GM19328 (cell line): Measurements from ENCODE around the gene GSG1.
"Not testable (repeated sequence)": the region's sequence is repeated elsewhere in the genome, so short reads cannot be mapped to it uniquely, and the experiment has no call there.

Source experiments
- ATAC-seq: cut with Tn5 transposase; IDR thresholded peaks from one replicate; pipeline ENCODE4 v1.9.1; 2021; ENCODE audit warnings: mild to moderate bottlenecking, moderate library complexity; ENCODE audit not compliant: unreplicated experiment

Gene GSG1

DNA sequence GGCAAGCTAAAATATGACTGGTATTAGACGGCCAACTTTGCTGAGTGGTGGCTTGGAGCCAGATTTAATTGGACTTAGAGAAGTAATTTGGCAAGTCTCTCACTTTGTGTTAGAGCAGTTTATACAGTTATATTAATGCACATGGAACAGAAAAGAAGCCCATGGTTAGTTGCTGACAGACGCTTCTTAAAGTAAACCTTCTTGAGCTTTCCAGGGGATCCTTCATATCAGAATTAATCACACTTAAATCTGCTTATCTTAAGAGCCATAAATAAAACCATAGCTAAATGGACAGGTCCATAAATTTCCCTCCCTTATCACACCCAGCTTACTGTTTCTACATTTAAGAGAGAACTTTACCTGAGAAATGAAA, 9.6 kb downstream of the GSG1 start:
- no peak for ATAC-seq

DNA sequence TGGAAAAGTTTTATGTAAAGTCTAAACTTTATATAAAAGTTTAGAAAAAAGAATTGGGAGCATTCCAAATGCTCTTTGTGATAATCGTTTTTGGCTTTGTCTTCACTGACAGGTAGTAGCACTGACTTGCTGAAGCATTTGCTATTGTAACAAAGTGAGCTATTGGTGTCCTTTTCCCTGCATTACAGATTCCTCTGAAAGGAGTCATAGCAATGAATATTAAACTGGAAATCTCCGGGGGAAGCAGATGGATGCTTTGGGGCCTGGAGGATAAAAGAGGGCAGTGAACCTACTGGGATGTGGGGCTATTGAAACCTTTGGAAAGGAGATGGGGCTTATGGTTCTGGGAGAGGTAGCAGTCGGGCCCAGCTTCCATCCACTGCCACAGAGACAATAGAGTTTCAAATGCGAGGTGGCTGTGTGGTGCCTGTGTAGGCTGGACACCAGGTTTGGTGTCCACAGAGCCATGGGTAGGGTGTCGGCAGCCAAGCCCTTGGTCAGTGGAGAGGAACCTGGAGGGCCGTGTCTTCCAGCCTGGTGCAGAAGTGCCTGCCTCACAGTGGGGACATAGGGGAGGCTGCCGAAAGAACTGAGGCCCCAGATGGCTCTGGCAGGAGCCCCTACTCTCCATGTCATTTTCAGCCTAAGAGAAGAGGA, 10.1 kb downstream of the GSG1 start:
- ATAC-seq: no peak

DNA sequence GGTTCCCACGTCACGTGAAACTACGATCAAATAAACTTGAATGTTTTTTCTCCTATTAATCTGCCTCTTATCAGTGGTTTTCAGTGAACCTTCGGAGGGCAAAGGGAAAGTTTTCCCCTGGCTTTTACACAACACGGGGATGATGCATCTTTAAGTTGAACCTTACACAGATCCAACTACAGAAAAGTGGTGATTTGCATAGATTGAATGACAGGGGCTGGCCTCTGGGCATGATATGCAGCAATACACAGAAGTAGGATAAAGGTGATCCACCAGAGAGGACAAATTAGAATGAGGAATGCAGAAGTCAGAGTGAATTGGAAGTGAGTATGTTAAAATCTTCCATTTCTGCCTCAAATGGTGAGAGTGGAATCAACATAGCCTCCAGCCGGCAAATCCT, 11.6 kb downstream of the GSG1 start:
- ATAC-seq: no peak

DNA sequence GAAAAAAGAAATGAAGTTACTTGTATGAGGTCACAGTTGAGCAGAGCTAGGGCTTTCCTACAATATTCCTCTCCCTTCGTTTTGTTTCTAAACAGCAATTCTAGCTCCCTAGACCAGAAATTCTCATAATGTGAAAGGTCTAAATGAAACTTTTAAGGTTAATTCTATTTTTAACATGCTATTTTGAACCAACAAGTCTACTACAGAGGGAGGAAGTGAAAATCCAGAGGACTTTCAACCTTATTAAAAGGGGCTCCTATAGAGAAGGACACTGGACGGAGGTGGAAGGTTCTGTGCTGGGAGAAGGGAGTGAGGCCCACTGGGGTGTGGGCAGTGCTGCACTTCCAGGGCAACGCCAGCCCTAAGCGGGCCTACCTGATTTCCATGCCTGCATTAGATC, 13.4 kb downstream of the GSG1 start:
- ATAC-seq: no peak

DNA sequence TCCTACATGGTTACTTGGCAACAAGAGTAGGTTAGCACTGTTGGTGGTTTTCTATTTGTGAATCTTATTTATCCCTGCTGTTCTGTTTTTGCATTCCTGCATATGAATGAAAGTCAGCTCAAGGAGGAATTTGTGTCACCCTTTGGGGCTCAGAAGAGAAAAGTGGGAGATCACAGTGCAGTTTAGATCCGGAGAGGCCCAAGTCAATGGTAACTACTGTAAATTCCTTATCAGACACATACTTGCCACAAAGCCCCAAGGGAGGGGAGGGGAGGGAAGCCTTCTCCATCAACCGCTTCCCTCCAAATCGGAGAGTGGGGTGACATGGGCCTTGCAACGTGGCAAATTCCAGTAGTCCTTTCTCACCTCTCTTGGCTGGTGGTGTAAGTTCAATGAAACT, 15.0 kb downstream of the GSG1 start:
- no peak for ATAC-seq

DNA sequence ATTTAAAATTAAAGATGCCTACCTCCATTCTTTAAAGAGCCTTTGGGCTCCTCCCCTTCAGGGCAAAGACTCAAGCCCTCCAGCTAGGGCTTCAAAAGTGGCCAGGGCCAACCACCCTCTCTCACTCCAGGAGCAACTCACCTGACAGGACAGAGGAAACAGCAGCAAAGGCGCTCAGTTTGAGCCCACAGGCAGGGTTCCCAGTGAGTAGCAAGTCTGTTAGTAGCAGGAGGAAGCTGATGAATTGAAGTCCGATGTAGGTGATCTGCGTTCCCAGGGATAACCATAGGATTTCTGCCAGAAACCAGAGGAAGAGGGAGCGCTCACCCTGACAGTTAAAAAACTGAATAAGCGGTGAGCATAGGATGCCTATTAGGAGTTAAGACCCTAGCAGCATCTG, 15.7 kb downstream of the GSG1 start:
- ATAC-seq: no peak

DNA sequence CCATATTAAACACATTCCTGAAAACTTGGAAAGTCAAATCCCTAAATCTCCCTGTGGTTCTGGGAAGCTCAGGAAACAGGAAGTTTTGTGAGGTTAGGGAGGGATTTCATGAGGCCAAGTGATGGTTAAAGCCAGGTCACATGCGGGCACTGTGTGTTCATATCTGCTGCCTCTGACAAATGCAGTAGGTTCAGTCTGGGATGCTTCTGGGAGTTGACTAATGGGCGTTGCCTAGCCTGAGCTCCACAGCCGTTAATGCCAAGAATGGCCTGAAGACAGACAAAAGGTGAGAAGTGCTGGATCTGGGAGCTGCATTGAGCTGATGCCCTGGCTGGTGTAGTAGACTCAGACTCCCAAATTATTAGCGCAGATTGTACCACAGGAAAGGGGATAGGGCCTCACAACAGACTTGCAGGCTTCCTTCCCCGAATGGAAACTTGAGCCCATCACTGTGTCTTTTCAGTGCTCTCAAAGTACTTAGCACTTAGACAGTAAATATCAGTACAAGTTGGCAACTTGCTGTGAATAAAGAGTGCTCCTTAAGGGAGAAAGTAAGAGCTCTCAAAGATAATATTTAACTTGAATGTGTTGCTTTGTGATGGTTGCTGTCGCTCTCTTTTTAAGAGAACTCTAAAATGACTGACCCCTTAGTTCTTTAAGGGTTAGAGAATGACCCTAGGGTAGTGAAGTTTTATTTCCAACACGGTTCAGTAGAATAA, 17.3 kb downstream of the GSG1 start:
- ATAC-seq: no peak

DNA sequence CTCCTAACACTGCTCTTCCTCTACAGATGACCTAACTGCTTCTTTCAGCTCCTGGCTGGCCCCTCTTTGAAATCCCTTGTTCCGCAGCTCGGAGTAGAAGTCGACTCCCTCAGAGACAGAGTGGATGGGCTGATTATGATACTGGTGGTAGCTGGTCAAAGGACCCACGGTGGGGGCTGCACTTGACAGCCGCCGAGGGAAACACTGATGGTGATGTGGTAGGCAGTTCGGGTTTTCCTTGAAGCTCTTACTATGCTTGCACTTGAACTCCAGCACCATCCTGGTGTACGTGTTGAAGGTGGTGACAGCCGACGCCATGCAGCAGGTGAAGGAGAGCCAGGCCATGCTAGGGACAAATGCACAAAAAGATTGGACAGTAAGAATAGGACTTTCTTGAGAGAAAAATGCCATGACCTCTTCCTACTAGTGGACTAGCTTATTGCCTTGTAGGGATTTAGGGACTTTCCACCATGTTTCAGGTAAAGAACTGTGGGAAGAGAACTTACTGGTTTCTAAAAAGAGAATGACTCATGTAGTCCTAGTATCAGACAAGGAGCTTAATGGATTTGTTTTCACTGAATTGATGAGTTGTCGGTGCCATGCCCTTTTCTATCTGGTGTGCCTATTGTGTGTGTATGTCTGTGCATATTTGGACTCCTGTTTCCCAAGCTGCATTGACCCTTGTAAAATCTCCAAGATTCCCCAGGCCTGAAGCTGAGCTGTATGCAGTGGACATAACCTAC, 18.4 kb downstream of the GSG1 start:
- ATAC-seq: no peak

DNA sequence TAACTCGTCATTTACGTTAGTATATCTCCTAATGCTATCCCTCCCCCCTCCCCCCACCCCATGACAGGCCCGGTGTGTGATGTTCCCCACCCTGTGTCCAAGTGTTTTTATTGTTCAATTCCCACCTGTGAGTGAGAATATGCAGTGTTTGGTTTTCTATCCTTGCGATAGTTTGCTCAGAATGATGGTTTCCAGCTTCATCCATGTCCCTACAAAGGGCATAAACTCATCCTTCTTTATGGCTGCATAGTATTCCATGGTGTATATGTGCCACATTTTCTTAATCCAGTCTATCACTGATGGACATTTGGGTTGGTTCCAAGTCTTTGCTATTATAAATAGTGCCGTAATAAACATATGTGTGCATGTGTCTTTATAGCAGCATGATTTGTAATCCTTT, 19.8 kb downstream of the GSG1 start:
- not testable (repeated sequence) for ATAC-seq

DNA sequence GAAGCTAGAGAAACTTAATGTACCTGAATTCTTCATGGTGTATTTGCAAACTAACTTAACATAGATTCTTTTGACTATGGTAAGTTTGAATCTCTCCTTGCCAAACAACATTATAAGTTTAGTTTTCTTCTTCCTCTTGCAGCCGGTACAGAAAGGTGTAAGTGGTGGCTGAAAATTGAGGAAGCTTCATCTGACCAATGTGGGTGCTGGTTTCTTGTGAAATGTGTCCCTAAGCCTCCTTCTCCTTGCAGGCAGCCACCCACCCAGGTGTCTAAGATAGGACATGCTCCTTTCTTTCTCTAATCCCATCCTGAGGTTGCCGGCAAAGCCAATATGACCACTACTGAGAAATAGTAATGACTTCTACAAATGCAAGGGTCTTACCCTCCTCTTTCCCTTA, 20.6 kb downstream of the GSG1 start:
- ATAC-seq: no peak

DNA sequence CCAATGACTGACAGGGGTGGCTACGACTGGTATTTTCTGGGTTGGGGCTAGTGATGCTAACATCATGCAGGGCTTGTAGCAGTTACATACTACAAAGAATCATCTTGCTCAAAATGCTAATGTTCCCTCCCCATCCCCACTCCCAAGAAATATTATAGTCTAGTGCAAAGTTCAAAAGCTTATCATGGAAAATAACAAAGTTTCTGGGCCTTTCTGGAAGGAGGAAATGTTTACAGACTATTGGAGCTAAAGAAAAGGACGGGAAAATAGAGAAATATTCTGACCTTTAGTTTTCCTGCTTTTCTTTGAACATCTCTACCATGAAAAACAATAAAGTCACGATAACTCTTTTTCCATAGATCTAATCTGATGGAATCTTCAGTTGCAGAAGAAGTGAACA, 23.2 kb downstream of the GSG1 start:
- ATAC-seq: no peak

DNA sequence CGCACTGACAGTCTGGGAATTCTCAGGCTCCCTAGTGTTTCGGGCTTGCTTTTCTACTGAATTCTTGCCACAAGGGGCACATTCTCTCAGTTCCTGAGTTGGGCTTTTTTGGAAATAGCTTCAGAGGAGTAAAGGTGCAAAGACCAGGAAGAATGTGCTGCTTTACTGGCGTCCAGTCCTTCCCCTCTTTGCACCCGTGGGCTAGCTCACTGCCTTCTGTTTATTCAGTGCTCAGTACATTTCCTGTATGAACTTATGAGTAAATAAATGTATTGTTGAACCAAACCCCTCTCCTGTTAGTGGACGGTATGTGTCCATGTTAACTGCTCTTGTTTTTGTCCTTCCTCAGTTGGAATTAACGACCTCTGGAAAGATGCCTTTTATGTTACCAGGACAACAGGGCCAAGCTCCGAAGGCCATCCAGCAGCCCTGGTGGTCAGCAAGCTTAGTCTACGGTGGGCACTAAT, 24.0 kb downstream of the GSG1 start:
- ATAC-seq: no peak

DNA sequence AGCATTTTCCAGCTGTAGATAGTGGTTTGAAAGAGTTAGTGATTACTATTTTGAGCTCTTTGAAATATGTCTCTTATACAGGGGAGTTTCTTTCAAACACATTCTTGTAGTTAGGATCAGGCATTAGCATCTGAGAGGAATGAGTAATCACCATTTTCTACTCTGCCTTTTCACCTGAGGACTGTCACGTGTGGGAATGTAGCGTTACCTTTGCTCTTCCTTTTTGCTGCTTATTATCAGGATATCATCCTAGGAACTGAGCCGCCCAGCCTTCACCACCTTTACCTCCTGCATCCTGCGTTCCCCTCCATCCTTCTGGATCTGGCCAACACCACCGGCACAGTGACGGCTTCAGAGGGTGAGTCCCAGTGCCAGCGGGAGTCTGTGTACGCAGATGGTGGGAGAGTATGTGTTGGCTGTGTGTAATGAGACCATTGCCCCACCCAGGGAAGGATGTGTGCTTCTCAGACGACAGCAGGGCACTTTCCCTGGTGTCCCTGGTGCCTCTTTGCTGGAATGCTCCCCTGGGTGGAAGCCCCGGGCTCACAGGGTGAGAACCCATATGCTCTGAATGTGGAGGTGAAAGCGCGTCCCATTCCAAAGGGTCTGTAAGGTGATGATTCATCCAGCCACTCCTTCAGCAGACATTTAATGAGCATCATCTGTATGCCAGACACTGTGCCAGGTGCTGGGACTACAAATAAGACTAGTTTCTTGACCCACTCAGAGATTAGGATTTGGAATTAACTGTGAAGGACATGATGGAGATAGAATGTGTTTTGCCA, 27.5 kb downstream of the GSG1 start:
- no peak for ATAC-seq

DNA sequence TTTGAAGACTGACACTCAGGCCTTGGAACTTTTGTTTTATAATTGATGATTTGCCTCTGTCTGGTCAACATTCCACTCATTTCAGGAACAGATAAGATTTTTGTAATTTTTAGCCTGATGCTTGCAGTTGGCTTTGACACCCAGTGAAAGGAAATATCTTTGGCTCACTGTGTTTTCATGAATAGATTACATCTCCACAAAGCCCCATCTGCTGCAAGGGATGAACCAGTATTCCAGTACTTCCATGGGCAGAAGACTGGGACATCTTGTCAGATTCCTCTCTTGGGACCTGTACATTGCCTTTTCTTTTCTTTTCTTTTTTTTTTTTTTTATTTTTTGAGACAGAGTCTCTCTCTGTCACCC, 28.4 kb downstream of the GSG1 start:
- no peak for ATAC-seq

DNA sequence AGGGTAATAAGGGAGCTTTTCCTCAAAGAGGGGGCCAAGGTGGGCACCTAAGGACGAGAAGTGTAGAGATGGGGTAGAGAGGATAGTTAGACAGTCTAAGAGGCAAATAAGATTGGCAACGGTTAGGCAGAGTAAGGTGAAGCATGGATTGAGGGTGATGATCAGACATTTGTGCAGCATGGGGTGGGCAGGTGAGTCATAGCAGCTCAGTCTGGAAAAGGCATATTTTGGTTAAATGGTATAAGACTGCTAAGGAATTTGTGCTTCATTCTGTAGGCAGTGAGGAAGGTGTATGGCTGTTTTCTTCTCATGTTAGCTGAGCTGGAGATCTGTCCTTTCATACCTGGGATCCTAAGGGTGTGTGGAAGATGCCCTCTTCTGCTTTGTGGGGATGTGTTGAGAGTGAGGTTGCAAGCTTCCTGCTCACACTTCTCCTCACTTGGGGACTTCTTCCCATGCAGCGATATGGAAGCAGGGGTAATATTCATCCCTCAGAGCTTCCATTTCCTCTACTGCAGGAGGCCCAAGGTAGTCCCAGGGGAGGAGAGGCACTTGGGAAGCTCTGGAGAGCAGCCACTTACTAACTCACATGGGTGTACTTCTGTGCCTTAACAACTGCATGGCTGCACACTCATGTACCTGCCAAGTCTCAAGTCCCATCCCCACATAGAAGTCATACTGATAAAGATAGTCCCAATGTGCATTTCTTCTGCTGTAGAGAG, 28.9 kb downstream of the GSG1 start:
- ATAC-seq: no peak

DNA sequence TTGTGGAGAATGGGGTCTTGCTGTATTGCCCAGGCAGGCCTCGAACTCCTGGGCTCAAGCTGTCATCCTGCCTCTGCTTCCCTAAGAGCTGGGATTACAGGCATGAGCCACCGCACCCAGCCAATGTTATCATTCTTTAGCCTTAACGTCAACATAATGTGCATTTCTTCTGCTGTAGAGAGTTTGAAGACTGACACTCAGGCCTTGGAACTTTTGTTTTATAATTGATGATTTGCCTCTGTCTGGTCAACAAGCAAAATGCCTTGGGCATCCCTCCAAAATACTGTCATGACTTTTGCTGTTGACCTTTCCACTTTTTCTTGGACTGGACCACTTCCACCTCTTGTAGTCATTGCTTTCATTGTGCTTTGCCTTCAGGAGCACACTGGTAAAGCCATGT, 30.3 kb downstream of the GSG1 start:
- no peak for ATAC-seq

DNA sequence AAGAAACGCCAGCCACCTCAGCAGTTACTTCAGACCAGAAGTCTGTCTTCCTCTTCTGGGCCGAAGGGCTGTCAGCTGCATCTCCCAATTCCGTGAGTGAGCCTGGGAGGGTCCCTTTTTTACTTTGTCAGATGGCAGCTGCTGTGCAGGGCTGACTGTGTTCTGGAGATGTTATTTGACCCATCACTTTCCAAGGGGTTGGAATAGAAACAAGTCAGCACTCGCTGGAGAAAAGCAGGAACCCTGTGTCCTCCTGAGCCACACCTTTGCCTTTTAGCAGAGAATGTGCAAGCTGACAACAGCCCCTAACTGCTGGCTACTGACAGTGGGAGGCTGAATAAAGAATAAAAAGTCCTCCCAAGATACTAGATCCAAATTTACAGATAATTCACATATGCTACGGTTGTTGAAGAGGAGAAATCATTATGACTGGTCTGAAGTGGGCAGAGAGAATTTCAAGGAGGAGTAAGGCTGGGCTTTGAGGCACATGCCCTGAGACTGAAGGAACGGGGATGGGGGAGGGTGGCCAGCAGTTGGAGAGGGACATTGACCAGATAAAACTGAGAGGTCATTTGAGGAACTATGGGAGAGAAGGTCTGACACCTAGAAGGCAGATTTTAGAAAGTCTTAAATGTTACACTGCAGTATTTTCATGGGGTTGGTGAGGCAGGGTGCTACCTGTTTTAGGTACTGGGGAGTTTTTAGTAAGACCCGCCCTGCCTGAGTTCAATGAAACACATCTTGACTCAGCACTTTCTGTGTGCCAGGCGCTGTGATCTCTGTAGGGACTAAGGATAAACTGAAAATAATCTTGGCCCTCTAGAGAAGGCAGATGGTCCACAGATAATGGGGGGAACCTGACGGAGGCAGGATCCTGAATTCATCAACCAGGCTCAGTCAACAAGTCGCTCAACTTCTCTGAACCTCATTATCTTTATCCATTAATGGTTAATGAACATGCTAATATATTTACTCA, 31.9 kb downstream of the GSG1 start:
- no peak for ATAC-seq

DNA sequence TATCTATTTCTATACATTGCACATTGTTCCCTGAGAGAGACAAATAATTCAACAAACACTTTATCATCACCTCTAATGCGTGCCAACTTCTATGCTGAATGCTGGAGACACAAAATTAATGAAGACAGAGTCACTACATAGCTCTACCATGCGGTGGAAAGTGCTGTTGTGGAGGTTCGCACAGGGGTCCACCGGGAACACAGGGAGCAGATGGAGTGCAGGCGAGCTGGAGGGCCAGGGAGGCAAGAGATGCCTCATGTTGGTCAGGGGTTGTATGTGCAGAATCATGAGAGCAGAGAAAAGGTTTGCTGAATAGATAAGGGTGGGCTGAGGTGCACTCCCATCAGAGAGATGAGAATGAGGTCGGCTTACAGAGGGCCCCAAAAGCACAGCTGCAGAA, 34.1 kb downstream of the GSG1 start:
- no peak for ATAC-seq

DNA sequence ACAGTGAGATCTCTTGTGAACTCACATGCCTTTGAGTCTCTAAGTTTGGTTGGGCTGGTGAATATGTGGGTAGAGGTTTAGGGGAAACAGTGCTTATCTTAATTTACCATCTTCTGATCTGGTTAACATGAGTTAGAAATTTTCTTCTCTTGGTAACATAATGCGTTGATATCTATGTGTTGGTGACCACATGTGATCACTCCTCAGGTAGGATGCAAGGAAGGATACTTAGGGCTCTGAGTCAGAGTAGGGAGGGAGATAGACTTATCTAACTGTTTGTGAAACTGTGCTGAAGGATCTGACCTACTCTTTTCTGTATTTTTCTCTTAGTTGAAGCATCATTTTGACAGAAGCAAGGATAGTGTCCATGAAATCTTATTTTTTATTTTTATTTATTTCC, 36.1 kb downstream of the GSG1 start:
- ATAC-seq: no peak

DNA sequence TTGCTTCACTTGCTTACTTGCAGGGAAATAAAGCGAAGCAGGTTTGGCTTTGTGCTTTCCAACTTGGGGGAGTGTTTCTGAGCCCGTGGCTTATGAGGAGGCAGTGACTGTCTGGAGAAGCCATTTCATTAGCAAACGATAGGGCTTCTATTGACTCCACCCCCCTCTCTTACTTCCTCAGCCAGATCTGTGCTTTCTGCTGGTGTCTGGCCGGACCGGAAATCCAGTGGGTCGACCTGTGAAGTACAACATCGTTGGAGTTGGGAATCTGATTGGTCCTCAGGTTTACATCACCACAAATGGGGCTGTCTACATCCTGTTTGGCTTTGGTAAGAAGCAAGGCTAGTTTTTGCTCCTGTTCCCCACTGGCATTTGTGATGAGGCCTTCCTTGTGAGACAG, 37.0 kb downstream of the GSG1 start:
- ATAC-seq: no peak
